ENCODE data around the gene PRRT1B. TPM values are rescaled to one million over a fixed set of nuclear protein-coding genes. Genes with fewer than 3 reads are reported as not detected.

PRRT1B gene
- total RNA-seq, 4 donors from 2014 or later = not detected

- TF ChIP-seq CTCF (IDR thresholded peaks at IDR 0.05; ENCODE audit: low read depth) = no peak
Observed at GRCh38 chr9:131606896-131607567, 61.7 kb downstream of the PRRT1B start.

- no peak for TF ChIP-seq CTCF (IDR thresholded peaks at IDR 0.05; ENCODE audit: low read depth)
Observed at GRCh38 chr9:131607591-131607990, 62.3 kb downstream of the PRRT1B start.

- no peak for TF ChIP-seq CTCF (IDR thresholded peaks at IDR 0.05; ENCODE audit: low read depth)
Observed at GRCh38 chr9:131608493-131609037, 63.2 kb downstream of the PRRT1B start.

Other genes starting within 250 kb of the PRRT1B start
- gene PRRC2B, start 151.4 kb upstream of the PRRT1B start, total RNA-seq = 100 to 1,000 TPM in 1 of 4 donors, 10 to 100 TPM in 3; 59.0 to 138 (median 81.8) TPM
- gene POMT1, start 42.6 kb upstream of the PRRT1B start, total RNA-seq = 10 to 100 TPM; 17.0 to 54.3 (median 27.1) TPM
- 10 to 100 TPM; 21.2 to 42.9 (median 39.3) TPM for gene UCK1, start 14.3 kb upstream of the PRRT1B start, total RNA-seq
- gene RAPGEF1, start 194.6 kb downstream of the PRRT1B start, total RNA-seq = 10 to 100 TPM; 47.1 to 79.5 (median 61.4) TPM

All from subcutaneous adipose tissue (tissue), 4 donors.